B cell (primary cell): ENCODE results near the gene OTULIN. TPM values are rescaled to one million over a fixed set of nuclear protein-coding genes. Genes with fewer than 3 reads are reported as not detected.

Experiments
- ATAC-seq: fragments of 200-7000 bp; cut with Tn5 transposase; one replicate; pipeline ENCODE4 v1.10.0; 2021; ENCODE audit warnings: low read depth, mild to moderate bottlenecking, moderate number of reproducible peaks, moderate library complexity
- CTCF ChIA-PET: fragments of 350-600 bp; sonication (Branson Sonifier 250); formaldehyde crosslinking; loops from one replicate; lab custom pipeline; 2021; ENCODE audit warnings: antibody characterized with exemption, inconsistent platforms; lab: Charles Lee
- POLR2A ChIA-PET: fragments of 350-600 bp; sonication (Branson Sonifier 250); formaldehyde crosslinking; loops from one replicate; lab custom pipeline; 2021; ENCODE audit warnings: antibody characterized with exemption; lab: Charles Lee
- DNase-seq: peaks from one replicate; pipeline ENCODE4 v3.0.0; 2013
- H2AFZ ChIP-seq: 2 replicates; pipeline ENCODE4 v1.6.1; 2012; ENCODE audit warnings: mild to moderate bottlenecking, low read depth, low read length; ENCODE audit not compliant: insufficient read depth, poor library complexity, severe bottlenecking
- H3K27ac ChIP-seq, 2 donors: 1 replicate in 1 of 2; 2 replicates in 1 of 2; pipeline ENCODE4 v1.5.1; 2012 to 2013; ENCODE audit warnings: low read length in 2 of 2, mild to moderate bottlenecking in 2 of 2, moderate library complexity in 1 of 2
- H3K27me3 ChIP-seq, 4 experiments: fragments of 200-600 bp in 1 of 4; sonication (generic) in 1 of 4; replicated peaks in 1 of 4; 1 replicate in 2 of 4; 2 replicates in 2 of 4; pipeline versions ENCODE4 v1.6.1 to v1.7.0; 2013 to 2016; ENCODE audit warnings: low read length in 3 of 4, mild to moderate bottlenecking in 2 of 4, mixed read lengths in 1 of 4, moderate library complexity in 1 of 4; ENCODE audit not compliant: insufficient read depth in 4 of 4, control insufficient read depth in 3 of 4; ENCODE audit errors: control extremely low read depth in 1 of 4
- H3K36me3 ChIP-seq, 2 experiments: replicated peaks in 1 of 2; 1 replicate in 1 of 2; 2 replicates in 1 of 2; pipeline versions ENCODE4 v1.6.1 to v1.7.1; 2013; ENCODE audit warnings: low read length in 1 of 2; ENCODE audit not compliant: insufficient read depth in 2 of 2, control insufficient read depth in 1 of 2; ENCODE audit errors: control extremely low read depth in 1 of 2, extremely low read depth in 1 of 2
- H3K4me1 ChIP-seq, 2 donors: fragments of 200-600 bp in 1 of 2; sonication (generic) in 1 of 2; 1 replicate in 1 of 2; 2 replicates in 1 of 2; pipeline versions ENCODE4 v1.5.1 to v1.6.1; 2013 to 2017; ENCODE audit warnings: low read length in 2 of 2; ENCODE audit not compliant: control insufficient read depth in 2 of 2, insufficient read depth in 2 of 2
- H3K4me2 ChIP-seq: replicated peaks from 2 replicates; pipeline ENCODE3; 2012; ENCODE audit warnings: mild to moderate bottlenecking, low read depth, low read length; ENCODE audit not compliant: poor library complexity, severe bottlenecking
- H3K4me3 ChIP-seq, 5 experiments: fragments of 200-600 bp in 1 of 5; sonication (generic) in 1 of 5; 1 replicate in 3 of 5; 2 replicates in 2 of 5; pipeline versions ENCODE4 v1.5.1 to v1.7.0; 2011 to 2016; ENCODE audit warnings: low read length in 4 of 5, mild to moderate bottlenecking in 4 of 5, low read depth in 2 of 5, control low read depth in 1 of 5, moderate library complexity in 1 of 5; ENCODE audit not compliant: insufficient read depth in 1 of 5; ENCODE audit errors: control extremely low read depth in 1 of 5, extremely low read depth in 1 of 5
- H3K79me2 ChIP-seq: fragments of 200-600 bp; sonication (generic); one replicate; pipeline ENCODE4 v1.6.0; 2016; ENCODE audit warnings: low read length; ENCODE audit not compliant: control insufficient read depth, insufficient read depth
- H3K9ac ChIP-seq: fragments of 200-600 bp; sonication (generic); 2 replicates; pipeline ENCODE4 v1.6.1; 2017; ENCODE audit warnings: mild to moderate bottlenecking, low read length, moderate library complexity
- H3K9me3 ChIP-seq, 3 donors: one replicate each; pipeline versions ENCODE4 v1.6.1 to v1.7.1; 2013; ENCODE audit warnings: low read length in 2 of 3; ENCODE audit not compliant: control insufficient read depth in 2 of 3, insufficient read depth in 1 of 3; ENCODE audit errors: control extremely low read depth in 1 of 3
- H4K20me1 ChIP-seq: 2 replicates; pipeline ENCODE4 v1.6.0; 2012; ENCODE audit warnings: mild to moderate bottlenecking, low read length; ENCODE audit not compliant: insufficient read depth, control insufficient read depth, poor library complexity, severe bottlenecking
- H3K27ac Mint-ChIP-seq: one replicate; pipeline ENCODE4 v1.8.0; 2021; ENCODE audit warnings: mixed read lengths
- H3K27me3 Mint-ChIP-seq: one replicate; pipeline ENCODE4 v1.8.0; 2021; ENCODE audit warnings: mixed read lengths
- H3K4me1 Mint-ChIP-seq: one replicate; pipeline ENCODE4 v1.8.0; 2021; ENCODE audit warnings: mixed read lengths
- H3K4me3 Mint-ChIP-seq: one replicate; pipeline ENCODE4 v1.8.0; 2021; ENCODE audit warnings: mixed read lengths
- H3K9me3 Mint-ChIP-seq: one replicate; pipeline ENCODE4 v1.8.0; 2022; ENCODE audit warnings: mixed read lengths; ENCODE audit not compliant: insufficient read depth
- CTCF ChIP-seq: fragments of 200-600 bp; IDR thresholded peaks from one replicate; pipeline ENCODE4 v1.8.0; 2022; ENCODE audit warnings: antibody characterized with exemption, mild to moderate bottlenecking
- EZH2 ChIP-seq: IDR thresholded peaks from 2 replicates; pipeline ENCODE4 v1.6.1; 2012; ENCODE audit warnings: borderline replicate concordance, low read depth, mild to moderate bottlenecking, moderate library complexity, low read length; ENCODE audit not compliant: insufficient read depth, poor library complexity, severe bottlenecking
- WGBS: methylation state at CpG from one replicate; pipeline ENCODE4 v1.1.5; 2013; ENCODE audit warnings: missing lambda C conversion rate; ENCODE audit not compliant: insufficient coverage; 5-methylcytosine and 5-hydroxymethylcytosine counted together
- intact Hi-C: fragments of 100-400 bp; cut with micrococcal nuclease; formaldehyde crosslinking; loops from one replicate; pipeline ENCODE4 v1.10.0; 2022
- polyA plus RNA-seq: library from polyadenylated mRNA; depleted of rRNA; stranded (reverse); fragments of >200 nt; gene quantifications from 2 replicates; pipeline ENCODE4 v1.2.3, GENCODE V29; 2012
- total RNA-seq, 2 donors: library from RNA; stranded (reverse); fragments of 120-200 nt in 1 of 2; gene quantifications; 1 replicate in 1 of 2; 2 replicates in 1 of 2; pipeline versions ENCODE4 v1.2.3 to v1.2.4, GENCODE V29; 2013 to 2022

OTULIN gene
- total and polyA plus RNA-seq, 2 donors (not counting 1 experiment from before 2014, with no cell fraction given): 8.4 to 64.4 TPM

- Histone ChIP-seq H2AFZ (no peak overlapping the region), H3K9me3 (no peaks in the 10 kb centered on the region), H3K4me3 (no peak overlapping the region), H4K20me1 (no peaks in the 10 kb centered on the region), H3K9ac (no peak overlapping the region), H3K79me2 (no peaks in the 10 kb centered on the region), H3K27me3 (no peaks in the 10 kb centered on the region), H3K4me2 (no peak overlapping the region), H3K4me1 (no peaks in the 10 kb centered on the region), H3K36me3 (peaks cover 0 to 6% of the 10 kb centered on the region in 2 experiments), H3K27ac (no peak overlapping the region)
- POLR2A ChIA-PET: no interaction called here
- H3K9me3 Mint-ChIP-seq: no peaks in the 10 kb centered on the region
- intact Hi-C loops: no loop called here
- WGBS: 74% methylated on average over 15 of the region's 15 CpGs
- ATAC-seq (no peak), DNase-seq (no peak)
- no peaks in the 10 kb centered on the region for H3K27me3 Mint-ChIP-seq
- H3K27ac Mint-ChIP-seq: no peak overlapping the region
- H3K4me3 Mint-ChIP-seq: no peak overlapping the region
- CTCF ChIA-PET: interaction anchor here (1.1 to 15.0 kb wide), 3 partner anchors 12 to 273 kb away, joined by 4 to 201 read pairs (median 12); no protein-coding TSS in a partner anchor
- H3K4me1 Mint-ChIP-seq: peaks cover 6% of the 10 kb centered on the region
- no peak for TF ChIP-seq EZH2
- no peak for TF ChIP-seq CTCF
Observed at GRCh38 chr5:14730881-14731280, 66.4 kb downstream of the OTULIN start.

GRCh38 chr5:14732991-14733390 is 68.5 kb downstream of the OTULIN start:
- Histone ChIP-seq H3K4me3 (no peak overlapping the region), H3K4me2 (no peak overlapping the region), H3K9ac (no peak overlapping the region), H3K27me3 (no peaks in the 10 kb centered on the region), H3K9me3 (no peaks in the 10 kb centered on the region), H3K4me1 (no peaks in the 10 kb centered on the region), H3K36me3 (peaks cover 0 to 4% of the 10 kb centered on the region in 2 experiments), H2AFZ (no peak overlapping the region), H3K27ac (no peak overlapping the region), H4K20me1 (no peaks in the 10 kb centered on the region), H3K79me2 (no peaks in the 10 kb centered on the region)
- ChIA-PET POLR2A (no interaction called here), CTCF (interaction anchor here (0.6 to 15.0 kb wide), 4 partner anchors 10 to 270 kb away, joined by 3 to 201 read pairs (median 8); no protein-coding TSS in a partner anchor)
- Mint-ChIP-seq H3K27me3 (no peaks in the 10 kb centered on the region), H3K27ac (no peak overlapping the region), H3K9me3 (no peaks in the 10 kb centered on the region), H3K4me1 (no peaks in the 10 kb centered on the region), H3K4me3 (no peak overlapping the region)
- DNase-seq (no peak), ATAC-seq (no peak)
- intact Hi-C loops: no loop called here
- 98% methylated on average over 4 of the region's 6 CpGs for WGBS
- TF ChIP-seq EZH2: no peak
- TF ChIP-seq CTCF: no peak
